Measurements from ENCODE around the gene PDE10A. TPM values are rescaled to one million over a fixed set of nuclear protein-coding genes. Genes with fewer than 3 reads are reported as not detected.

PDE10A gene
- total and polyA plus RNA-seq, 2 experiments from 2014 or later = 2.0 to 7.2 TPM

GRCh38 chr6:165292657-165293056 is 370.4 kb downstream of the PDE10A start:
- Histone ChIP-seq H3K4me2 (no peak overlapping the region), H3K9me3 (ENCODE audit: low read depth) (no peaks in the 10 kb centered on the region), H3K9me2 (replicated peaks; ENCODE audit: insufficient read depth) (no peaks in the 10 kb centered on the region), H3K27ac (no peak overlapping the region), H3K79me2 (no peaks in the 10 kb centered on the region), H3K4me3 (no peak overlapping the region), H4K20me1 (ENCODE audit: insufficient read depth, poor library complexity, severe bottlenecking) (no peaks in the 10 kb centered on the region), H3K27me3 (no peaks in the 10 kb centered on the region), H3K36me3 (replicated peaks; ENCODE audit: insufficient read depth, low read depth) (no peaks in the 10 kb centered on the region), H3K4me1 (ENCODE audit: insufficient read depth) (no peaks in the 10 kb centered on the region), H2AFZ (no peak overlapping the region)
- WGBS (ENCODE audit: low lambda C conversion rate, missing lambda C conversion rate) = 79% methylated on average over 6 of the region's 6 CpGs
- DNase-seq (ENCODE audit: low spot score) = no peak
- TF ChIP-seq EZH2 (IDR thresholded peaks at IDR 0.05; ENCODE audit: borderline replicate concordance) = no peak
- no peak for TF ChIP-seq EZH2phosphoT487 (IDR thresholded peaks at IDR 0.05; ENCODE audit: low read depth, severe bottlenecking, unreplicated experiment)
- TF ChIP-seq CTCF (IDR thresholded peaks at IDR 0.05; ENCODE audit: poor library complexity) = no peak

Small RNAs within 50 kb of the gene (small RNA-seq; reads per million reads assigned to genes)
- gene RNA5SP226 = 0.65 reads per million, percentile 53 among the genes with 10 or more reads in this experiment
